HG02885 (cell line): ENCODE results near the gene PPP1R16B.

Experiments used
- ATAC-seq: cut with Tn5 transposase; IDR thresholded peaks from one replicate; pipeline ENCODE4 v1.9.1; 2021; ENCODE audit warnings: mild to moderate bottlenecking; ENCODE audit not compliant: unreplicated experiment, poor library complexity

The PPP1R16B gene

GRCh38 chr20:38890497-38890818 is 85.0 kb downstream of the PPP1R16B start:
- no peak for ATAC-seq

- peak; percentile 71 for ATAC-seq
Measured at GRCh38 chr20:38892091-38892981, 86.8 kb downstream of the PPP1R16B start.

- peak; percentile 4 for ATAC-seq
Measured at GRCh38 chr20:38893056-38893564, 87.6 kb downstream of the PPP1R16B start.

- ATAC-seq, result peak; percentile 50
Measured at GRCh38 chr20:38893565-38894090, 88.1 kb downstream of the PPP1R16B start.

GRCh38 chr20:38894091-38894847 is 88.8 kb downstream of the PPP1R16B start:
- ATAC-seq, result no peak

GRCh38 chr20:38895098-38895949 is 89.8 kb downstream of the PPP1R16B start:
- no peak for ATAC-seq

GRCh38 chr20:38896009-38896594 is 90.6 kb downstream of the PPP1R16B start:
- no peak for ATAC-seq

GRCh38 chr20:38897267-38897666 is 91.8 kb downstream of the PPP1R16B start:
- ATAC-seq, result no peak

- ATAC-seq, result no peak
Measured at GRCh38 chr20:38900606-38901005, 95.1 kb downstream of the PPP1R16B start.

GRCh38 chr20:38902601-38903000 is 97.1 kb downstream of the PPP1R16B start:
- ATAC-seq, result no peak

GRCh38 chr20:38903335-38903734 is 97.8 kb downstream of the PPP1R16B start:
- ATAC-seq, result no peak

GRCh38 chr20:38905375-38905774 is 99.9 kb downstream of the PPP1R16B start:
- ATAC-seq, result no peak

GRCh38 chr20:38907918-38908677 is 102.6 kb downstream of the PPP1R16B start:
- no peak for ATAC-seq

- ATAC-seq, result no peak
Measured at GRCh38 chr20:38915355-38915754, 109.9 kb downstream of the PPP1R16B start.

- ATAC-seq, result no peak
Measured at GRCh38 chr20:38917657-38918056, 112.2 kb downstream of the PPP1R16B start.

GRCh38 chr20:38918172-38918571 is 112.7 kb downstream of the PPP1R16B start:
- ATAC-seq, result no peak

GRCh38 chr20:38919683-38920082 is 114.2 kb downstream of the PPP1R16B start:
- no peak for ATAC-seq

- ATAC-seq, result no peak
Measured at GRCh38 chr20:38920411-38920810, 114.9 kb downstream of the PPP1R16B start.

- no peak for ATAC-seq
Measured at GRCh38 chr20:38920851-38921250, 115.4 kb downstream of the PPP1R16B start.
